Measurements from ENCODE around the gene NID1.

Gene NID1

GRCh38 chr1:236063919-236064673 lies 794 bp downstream of the NID1 start:
- Histone ChIP-seq H3K4me3 (ENCODE audit: control insufficient read depth in 1 of 7, extremely low read depth in 1 of 7, insufficient read depth in 4 of 7, low read depth in 2 of 7, low read length in 6 of 7) (peak overlapping the region; percentile 34 to 72 (median 63)), H3K27ac (ENCODE audit: insufficient read depth in 1 of 2, low read depth in 1 of 2, low read length in 2 of 2, poor library complexity in 1 of 2, severe bottlenecking in 2 of 2) (no peak overlapping the region), H3K36me3 (ENCODE audit: control insufficient read depth in 4 of 4, insufficient read depth in 4 of 4, low read length in 3 of 4) (no peaks in the 10 kb centered on the region), H3K27me3 (replicated peaks in 2 of 5; ENCODE audit: control insufficient read depth in 4 of 5, insufficient read depth in 5 of 5, low read length in 4 of 5) (peaks cover 2 to 35% (median 9%) of the 10 kb centered on the region in 5 experiments), H3K4me1 (ENCODE audit: control extremely low read depth in 1 of 4, control insufficient read depth in 4 of 4, insufficient read depth in 4 of 4, low read length in 3 of 4) (peaks cover 15 to 39% (median 34%) of the 10 kb centered on the region in 4 experiments), H3K9me3 (ENCODE audit: control extremely low read depth in 1 of 5, control insufficient read depth in 4 of 5, insufficient read depth in 2 of 5, low read depth in 1 of 5, low read length in 4 of 5) (no peaks in the 10 kb centered on the region)
- CTCF ChIA-PET: no interaction called here
- DNase-seq: peak in 2 of 3 donors; percentile 35 to 56
- POLR2A ChIA-PET: no interaction called here
- 6% methylated on average over 53 of the region's 55 CpGs for WGBS (ENCODE audit: insufficient coverage)

DNA sequence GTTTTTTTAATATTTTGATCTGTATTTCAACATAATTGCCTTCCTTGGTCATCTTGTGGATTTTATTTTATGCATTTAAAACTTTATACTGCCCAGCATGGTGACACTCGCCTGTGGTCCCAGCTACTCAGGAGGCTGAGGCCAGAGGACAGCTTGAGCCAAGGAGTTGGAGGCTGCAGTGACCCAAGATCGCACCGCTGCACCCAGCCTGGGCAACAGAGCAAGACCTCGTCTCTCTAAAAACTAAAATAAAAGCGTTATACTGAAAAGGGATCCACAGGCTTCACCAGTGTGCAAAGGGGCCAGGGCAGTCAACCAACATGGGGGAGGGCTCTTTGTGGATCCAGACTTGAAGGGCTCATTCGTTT lies 1.4 kb downstream of the NID1 start:
- peaks cover 2 to 40% (median 9%) of the 10 kb centered on the region in 5 experiments for H3K27me3 ChIP-seq (replicated peaks in 2 of 5; ENCODE audit: control insufficient read depth in 4 of 5, insufficient read depth in 5 of 5, low read length in 4 of 5)
- POLR2A ChIA-PET: no interaction called here
- DNase-seq: no peak
- H3K27ac ChIP-seq (ENCODE audit: insufficient read depth in 1 of 2, low read depth in 1 of 2, low read length in 2 of 2, poor library complexity in 1 of 2, severe bottlenecking in 2 of 2): no peak overlapping the region
- H3K4me3 ChIP-seq (ENCODE audit: control insufficient read depth in 1 of 7, extremely low read depth in 1 of 7, insufficient read depth in 4 of 7, low read depth in 2 of 7, low read length in 6 of 7): peak overlapping the region in 4 of 7 experiments; percentile 62 to 72 (median 64)
- H3K4me1 ChIP-seq (ENCODE audit: control extremely low read depth in 1 of 4, control insufficient read depth in 4 of 4, insufficient read depth in 4 of 4, low read length in 3 of 4): peaks cover 15 to 39% (median 34%) of the 10 kb centered on the region in 4 experiments
- H3K9me3 ChIP-seq (ENCODE audit: control extremely low read depth in 1 of 5, control insufficient read depth in 4 of 5, insufficient read depth in 2 of 5, low read depth in 1 of 5, low read length in 4 of 5): no peaks in the 10 kb centered on the region
- CTCF ChIA-PET: no interaction called here
- WGBS (ENCODE audit: insufficient coverage): 76% methylated on average over 6 of the region's 6 CpGs
- no peaks in the 10 kb centered on the region for H3K36me3 ChIP-seq (ENCODE audit: control insufficient read depth in 4 of 4, insufficient read depth in 4 of 4, low read length in 3 of 4)

DNA sequence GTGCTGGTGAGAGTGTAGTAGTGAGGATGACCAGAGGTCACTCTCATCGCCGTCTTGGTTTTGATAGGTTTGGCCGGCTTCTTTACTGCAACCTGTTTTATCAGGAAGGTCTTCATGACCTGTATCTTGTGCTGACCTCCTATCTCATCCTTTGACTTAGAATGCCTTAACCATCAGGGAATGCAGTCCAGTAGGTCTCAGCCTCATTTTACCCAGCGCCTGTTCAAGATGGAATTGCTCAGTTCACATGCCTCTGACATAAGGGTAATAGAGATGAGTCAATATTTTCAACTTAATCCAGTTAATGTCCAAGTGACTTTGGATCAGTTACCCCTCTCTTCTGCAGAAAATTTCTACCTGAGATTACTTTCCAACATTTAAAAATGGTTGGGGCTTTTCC lies 4.6 kb downstream of the NID1 start:
- WGBS (ENCODE audit: insufficient coverage): 90% methylated on average over 2 of the region's 4 CpGs
- Histone ChIP-seq H3K36me3 (ENCODE audit: control insufficient read depth in 4 of 4, insufficient read depth in 4 of 4, low read length in 3 of 4) (no peaks in the 10 kb centered on the region), H3K27me3 (replicated peaks in 2 of 5; ENCODE audit: control insufficient read depth in 4 of 5, insufficient read depth in 5 of 5, low read length in 4 of 5) (peaks cover 2 to 32% (median 9%) of the 10 kb centered on the region in 5 experiments), H3K27ac (ENCODE audit: insufficient read depth in 1 of 2, low read depth in 1 of 2, low read length in 2 of 2, poor library complexity in 1 of 2, severe bottlenecking in 2 of 2) (no peak overlapping the region), H3K4me3 (ENCODE audit: control insufficient read depth in 1 of 7, extremely low read depth in 1 of 7, insufficient read depth in 4 of 7, low read depth in 2 of 7, low read length in 6 of 7) (no peak overlapping the region), H3K4me1 (ENCODE audit: control extremely low read depth in 1 of 4, control insufficient read depth in 4 of 4, insufficient read depth in 4 of 4, low read length in 3 of 4) (peaks cover 0 to 18% (median 17%) of the 10 kb centered on the region in 4 experiments), H3K9me3 (ENCODE audit: control extremely low read depth in 1 of 5, control insufficient read depth in 4 of 5, insufficient read depth in 2 of 5, low read depth in 1 of 5, low read length in 4 of 5) (no peaks in the 10 kb centered on the region)
- ChIA-PET CTCF (no interaction called here), POLR2A (no interaction called here)
- DNase-seq: no peak

GRCh38 chr1:236059011-236059410 lies 5.9 kb downstream of the NID1 start:
- 95% methylated on average over 4 of the region's 5 CpGs for WGBS (ENCODE audit: insufficient coverage)
- ChIA-PET POLR2A (no interaction called here), CTCF (no interaction called here)
- no peaks in the 10 kb centered on the region for H3K36me3 ChIP-seq (ENCODE audit: control insufficient read depth in 4 of 4, insufficient read depth in 4 of 4, low read length in 3 of 4)
- no peak for DNase-seq
- no peaks in the 10 kb centered on the region for H3K9me3 ChIP-seq (ENCODE audit: control extremely low read depth in 1 of 5, control insufficient read depth in 4 of 5, insufficient read depth in 2 of 5, low read depth in 1 of 5, low read length in 4 of 5)
- no peak overlapping the region for H3K4me3 ChIP-seq (ENCODE audit: control insufficient read depth in 1 of 7, extremely low read depth in 1 of 7, insufficient read depth in 4 of 7, low read depth in 2 of 7, low read length in 6 of 7)
- peaks cover 2 to 19% (median 5%) of the 10 kb centered on the region in 5 experiments for H3K27me3 ChIP-seq (replicated peaks in 2 of 5; ENCODE audit: control insufficient read depth in 4 of 5, insufficient read depth in 5 of 5, low read length in 4 of 5)
- peaks cover 0 to 5% (median 4%) of the 10 kb centered on the region in 4 experiments for H3K4me1 ChIP-seq (ENCODE audit: control extremely low read depth in 1 of 4, control insufficient read depth in 4 of 4, insufficient read depth in 4 of 4, low read length in 3 of 4)
- H3K27ac ChIP-seq (ENCODE audit: insufficient read depth in 1 of 2, low read depth in 1 of 2, low read length in 2 of 2, poor library complexity in 1 of 2, severe bottlenecking in 2 of 2): no peak overlapping the region

DNA sequence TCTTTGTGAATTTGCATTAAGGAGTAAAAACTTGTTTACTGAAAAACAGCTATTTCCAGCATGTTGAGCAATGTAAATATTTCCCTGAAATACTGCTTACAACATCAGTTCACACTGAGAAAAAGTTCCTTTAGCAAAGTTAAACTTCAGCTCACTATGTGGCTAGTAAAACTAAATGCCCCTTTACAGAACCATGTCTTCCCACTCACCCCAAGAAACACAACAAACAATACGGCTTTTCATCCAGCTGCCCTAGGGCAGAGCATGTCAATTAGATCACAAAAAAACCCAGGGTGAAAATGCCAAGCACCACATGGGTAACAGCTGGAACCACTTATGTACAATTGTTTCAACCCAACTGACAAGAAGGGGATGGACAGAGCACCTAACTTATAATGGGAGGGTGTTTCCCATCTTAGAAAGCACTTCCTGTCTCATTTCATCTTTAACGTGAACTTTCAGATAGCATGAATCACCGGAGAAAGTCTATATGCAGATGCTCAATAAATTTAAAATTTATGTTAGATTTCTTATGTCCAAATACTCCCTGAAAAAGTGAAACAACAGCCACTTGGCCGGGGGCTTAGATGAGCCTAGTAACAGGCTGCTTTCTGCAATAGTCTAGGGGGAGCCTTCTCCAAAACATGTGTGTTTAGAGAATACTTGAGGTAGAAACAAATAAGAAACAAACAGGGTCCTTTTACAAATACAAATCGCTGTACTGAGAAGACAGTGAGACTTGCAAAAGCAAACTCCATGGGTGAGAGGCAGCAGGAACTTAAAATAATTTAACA lies 6.6 kb downstream of the NID1 start:
- no peak overlapping the region for H3K4me3 ChIP-seq (ENCODE audit: control insufficient read depth in 1 of 7, extremely low read depth in 1 of 7, insufficient read depth in 4 of 7, low read depth in 2 of 7, low read length in 6 of 7)
- 83% methylated on average over 2 of the region's 5 CpGs for WGBS (ENCODE audit: insufficient coverage)
- peaks cover 2 to 12% (median 4%) of the 10 kb centered on the region in 5 experiments for H3K27me3 ChIP-seq (replicated peaks in 2 of 5; ENCODE audit: control insufficient read depth in 4 of 5, insufficient read depth in 5 of 5, low read length in 4 of 5)
- peaks cover 0 to 2% (median 0%) of the 10 kb centered on the region in 4 experiments for H3K4me1 ChIP-seq (ENCODE audit: control extremely low read depth in 1 of 4, control insufficient read depth in 4 of 4, insufficient read depth in 4 of 4, low read length in 3 of 4)
- ChIA-PET POLR2A (no interaction called here), CTCF (interaction anchor here (0.5 kb wide), 1 partner anchor 32 kb away, joined by 3 read pairs; no protein-coding TSS in a partner anchor)
- H3K9me3 ChIP-seq (ENCODE audit: control extremely low read depth in 1 of 5, control insufficient read depth in 4 of 5, insufficient read depth in 2 of 5, low read depth in 1 of 5, low read length in 4 of 5): no peaks in the 10 kb centered on the region
- H3K27ac ChIP-seq (ENCODE audit: insufficient read depth in 1 of 2, low read depth in 1 of 2, low read length in 2 of 2, poor library complexity in 1 of 2, severe bottlenecking in 2 of 2): no peak overlapping the region
- DNase-seq: no peak
- H3K36me3 ChIP-seq (ENCODE audit: control insufficient read depth in 4 of 4, insufficient read depth in 4 of 4, low read length in 3 of 4): no peaks in the 10 kb centered on the region

DNA sequence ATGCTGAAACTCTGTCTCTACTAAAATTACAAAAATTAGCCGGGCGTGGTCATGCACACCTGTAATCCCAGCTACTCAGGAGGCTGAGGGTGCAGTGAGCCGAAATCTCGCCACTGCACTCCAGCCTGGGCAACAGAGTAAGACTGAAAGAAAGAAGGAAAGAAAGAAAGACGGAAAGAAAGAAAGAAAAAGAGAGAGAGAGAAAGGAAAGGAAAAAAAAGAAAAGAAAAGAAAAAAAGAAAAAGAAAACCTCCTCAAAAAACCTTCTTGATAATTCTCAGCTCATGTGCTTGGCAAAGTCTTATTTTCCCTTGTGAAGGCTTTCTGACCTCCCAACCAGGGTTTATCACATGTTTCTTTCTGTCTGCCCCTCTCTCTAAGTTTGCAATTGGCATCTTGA lies 7.3 kb downstream of the NID1 start:
- peaks cover 0 to 4% (median 1%) of the 10 kb centered on the region in 4 experiments for H3K4me1 ChIP-seq (ENCODE audit: control extremely low read depth in 1 of 4, control insufficient read depth in 4 of 4, insufficient read depth in 4 of 4, low read length in 3 of 4)
- CTCF ChIA-PET: no interaction called here
- H3K27me3 ChIP-seq (replicated peaks in 2 of 5; ENCODE audit: control insufficient read depth in 4 of 5, insufficient read depth in 5 of 5, low read length in 4 of 5): peaks cover under 1 to 8% (median 4%) of the 10 kb centered on the region in 5 experiments
- DNase-seq: no peak
- no peaks in the 10 kb centered on the region for H3K36me3 ChIP-seq (ENCODE audit: control insufficient read depth in 4 of 4, insufficient read depth in 4 of 4, low read length in 3 of 4)
- WGBS (ENCODE audit: insufficient coverage): no CpG with 5 or more reads among the region's 5 CpGs
- H3K27ac ChIP-seq (ENCODE audit: insufficient read depth in 1 of 2, low read depth in 1 of 2, low read length in 2 of 2, poor library complexity in 1 of 2, severe bottlenecking in 2 of 2): no peak overlapping the region
- no peaks in the 10 kb centered on the region for H3K9me3 ChIP-seq (ENCODE audit: control extremely low read depth in 1 of 5, control insufficient read depth in 4 of 5, insufficient read depth in 2 of 5, low read depth in 1 of 5, low read length in 4 of 5)
- POLR2A ChIA-PET: no interaction called here
- no peak overlapping the region for H3K4me3 ChIP-seq (ENCODE audit: control insufficient read depth in 1 of 7, extremely low read depth in 1 of 7, insufficient read depth in 4 of 7, low read depth in 2 of 7, low read length in 6 of 7)
